ENCODE results near the gene XAGE5.
"Not testable (repeated sequence)": the region's sequence is repeated elsewhere in the genome, so short reads cannot be mapped to it uniquely, and the experiment has no call there.

XAGE5 gene, protein sequence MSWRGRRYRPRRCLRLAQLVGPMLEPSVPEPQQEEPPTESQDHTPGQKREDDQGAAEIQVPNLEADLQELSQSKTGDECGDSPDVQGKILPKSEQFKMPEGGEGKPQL

GRCh38 chrX:52811065-52811625 is at the start of gene XAGE5:
Gene XAGE5 (plus strand): TSS chrX:52811287. CDS start chrX:52812567, 1,280 bp downstream.
- no peak for DNase-seq

- not testable (repeated sequence) for DNase-seq
Measured at GRCh38 chrX:52765983-52766382, 45.1 kb upstream of the XAGE5 start.

DNA sequence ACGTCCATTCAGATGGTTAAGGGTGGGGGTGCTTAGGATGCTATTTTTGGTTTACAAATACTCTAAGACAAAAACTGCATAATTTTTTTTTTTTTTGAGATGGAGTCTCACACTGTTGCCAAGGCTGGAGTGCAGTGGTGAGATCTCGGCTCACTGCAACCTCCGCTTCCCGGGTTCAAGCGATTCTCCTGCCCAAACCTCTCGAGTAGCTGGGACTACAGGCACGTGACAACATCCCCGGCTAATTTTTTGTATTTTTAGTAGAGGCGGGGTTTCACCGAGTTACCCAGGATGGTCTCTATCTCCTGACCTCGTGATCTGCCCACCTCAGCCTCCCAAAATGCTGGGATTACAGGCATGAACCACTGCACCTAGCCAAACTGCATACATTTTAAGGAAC is 37.6 kb upstream of the XAGE5 start:
- DNase-seq: not testable (repeated sequence)

- DNase-seq: not testable (repeated sequence)
Measured at GRCh38 chrX:52797327-52797726, 13.8 kb upstream of the XAGE5 start, which contains the start of gene SPANXN5. Gene SPANXN5 (minus strand): TSS chrX:52797427. CDS start chrX:52797348, 79 bp downstream.

DNA sequence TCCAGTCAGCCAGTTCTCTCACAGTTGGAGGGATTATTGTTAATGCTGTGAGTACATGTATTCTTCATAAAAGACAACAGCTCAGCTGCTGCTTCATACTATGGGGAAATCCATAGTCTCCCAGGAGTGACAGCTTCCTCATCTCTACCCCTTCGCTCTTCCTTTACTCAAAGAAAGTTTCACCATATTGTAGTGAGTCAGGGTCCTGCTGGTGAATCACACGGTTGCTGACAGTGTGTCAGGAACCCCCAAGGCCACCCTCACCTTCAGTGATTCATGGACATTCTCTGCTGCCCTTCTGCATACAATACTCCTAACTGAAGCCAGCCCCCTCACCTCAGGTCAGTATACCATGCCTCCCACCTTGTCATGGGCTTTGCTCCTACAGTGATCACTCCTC is 6.2 kb upstream of the XAGE5 start:
- DNase-seq: not testable (repeated sequence)

GRCh38 chrX:52819788-52820187 is 8.7 kb downstream of the XAGE5 start:
- no peak for DNase-seq

- DNase-seq: no peak
Measured at GRCh38 chrX:52821079-52821760, 10.1 kb downstream of the XAGE5 start.

DNA sequence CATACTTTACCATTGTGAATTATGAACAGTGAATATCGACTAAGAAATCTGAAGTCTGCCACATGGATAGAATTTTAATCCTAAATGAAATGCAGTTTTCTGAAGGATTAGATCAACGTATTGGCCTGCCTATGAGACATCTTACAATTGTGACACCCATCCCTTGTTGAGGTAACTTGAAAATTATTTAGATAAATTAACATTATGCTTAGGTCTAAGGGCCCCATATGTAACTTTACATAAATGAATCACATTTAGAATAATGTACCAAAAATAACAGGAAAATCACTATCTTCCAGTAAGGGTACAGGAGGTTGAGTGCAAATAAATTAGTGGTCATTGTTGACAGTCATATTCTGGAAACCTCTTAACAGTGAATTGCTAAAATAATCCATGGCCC is 13.5 kb downstream of the XAGE5 start:
- DNase-seq: no peak

GRCh38 chrX:52830551-52830950 is 19.5 kb downstream of the XAGE5 start:
- no peak for DNase-seq

GRCh38 chrX:52839137-52839536 is 28.1 kb downstream of the XAGE5 start:
- no peak for DNase-seq

DNA sequence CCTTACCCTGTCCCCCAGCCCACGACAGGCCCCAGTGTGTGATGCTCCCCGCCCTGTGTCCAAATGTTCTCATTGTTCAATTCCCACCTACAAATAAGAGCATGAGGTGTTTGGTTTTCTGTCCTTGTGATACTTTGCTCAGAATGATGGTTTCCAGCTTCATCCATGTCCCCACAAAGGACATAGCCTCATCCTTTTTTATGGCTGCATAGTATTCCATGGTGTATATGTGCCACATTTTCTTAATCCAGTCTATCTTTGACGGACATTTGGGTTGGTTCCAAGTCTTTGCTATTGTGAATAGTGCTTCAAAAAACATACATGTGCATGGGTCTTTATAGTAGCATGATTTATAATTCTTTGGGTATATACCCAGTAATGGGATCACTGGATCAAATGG is 32.5 kb downstream of the XAGE5 start:
- DNase-seq: not testable (repeated sequence)

GRCh38 chrX:52852110-52852860 is 41.2 kb downstream of the XAGE5 start:
- DNase-seq: no peak

DNA sequence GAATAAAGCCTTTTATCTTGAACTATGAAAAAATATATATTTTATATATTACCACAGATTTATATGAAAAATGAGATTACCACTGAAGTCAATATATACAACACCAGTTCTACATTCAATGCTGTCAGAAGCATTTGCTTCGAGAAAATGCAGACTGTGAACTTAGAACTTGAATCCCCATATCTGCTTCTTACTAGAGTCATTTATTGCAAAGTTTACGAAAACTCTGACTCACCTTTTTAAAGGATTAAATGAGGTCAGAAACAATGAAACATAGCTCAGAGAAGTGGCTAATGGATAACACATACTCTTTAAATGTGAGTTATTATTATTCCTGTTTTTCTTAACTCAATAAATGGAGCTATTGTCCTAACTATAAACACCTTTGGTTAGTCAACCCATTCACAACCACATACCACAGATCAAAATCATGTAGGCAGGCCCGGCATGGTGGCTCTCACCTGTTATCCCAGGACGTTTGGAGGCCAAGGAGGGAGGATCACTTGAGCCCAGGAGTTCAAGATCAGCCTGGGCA is 46.0 kb downstream of the XAGE5 start:
- DNase-seq: not testable (repeated sequence)

- DNase-seq: no peak
Measured at GRCh38 chrX:52865343-52865998, 54.4 kb downstream of the XAGE5 start.
